Measurements from ENCODE around the gene VPS37C.

VPS37C gene

GRCh38 chr11:61153593-61154095 is 7.6 kb downstream of the VPS37C start:
- no peak overlapping the region for H3K4me3 ChIP-seq (ENCODE audit: control insufficient read depth, low read depth, low read length)
- DNase-seq (ENCODE audit: low read depth), result peak; percentile 37

GRCh38 chr11:61152816-61153592 is 8.2 kb downstream of the VPS37C start:
- peak; percentile 52 for DNase-seq (ENCODE audit: low read depth)
- no peak for TF ChIP-seq CTCF (IDR thresholded peaks at IDR 0.05; ENCODE audit: control insufficient read depth, insufficient read depth, low read depth, low read length, missing control alignments)
- no peak overlapping the region for H3K4me3 ChIP-seq (ENCODE audit: control insufficient read depth, low read depth, low read length)

More at GRCh38 chr11:61153593-61154095, 7.6 kb downstream of the VPS37C start:
- TF ChIP-seq CTCF (IDR thresholded peaks at IDR 0.05; ENCODE audit: control insufficient read depth, insufficient read depth, low read depth, low read length, missing control alignments), result no peak

GRCh38 chr11:61151545-61152252 is 9.5 kb downstream of the VPS37C start:
- no peak overlapping the region for H3K4me3 ChIP-seq (ENCODE audit: control insufficient read depth, low read depth, low read length)
- DNase-seq (ENCODE audit: low read depth), result no peak
- no peak for TF ChIP-seq CTCF (IDR thresholded peaks at IDR 0.05; ENCODE audit: control insufficient read depth, insufficient read depth, low read depth, low read length, missing control alignments)

GRCh38 chr11:61150706-61151544 is 10.3 kb downstream of the VPS37C start:
- TF ChIP-seq CTCF (IDR thresholded peaks at IDR 0.05; ENCODE audit: control insufficient read depth, insufficient read depth, low read depth, low read length, missing control alignments), result no peak
- no peak for DNase-seq (ENCODE audit: low read depth)
- no peak overlapping the region for H3K4me3 ChIP-seq (ENCODE audit: control insufficient read depth, low read depth, low read length)

GRCh38 chr11:61149624-61150615 is 11.3 kb downstream of the VPS37C start:
- no peak for DNase-seq (ENCODE audit: low read depth)
- H3K4me3 ChIP-seq (ENCODE audit: control insufficient read depth, low read depth, low read length), result no peak overlapping the region
- TF ChIP-seq CTCF (IDR thresholded peaks at IDR 0.05; ENCODE audit: control insufficient read depth, insufficient read depth, low read depth, low read length, missing control alignments), result no peak

All from AG09309 (cell line).